HG03439 (cell line): ENCODE data around the gene BBS7.

ENCODE experiments used
- ATAC-seq: cut with Tn5 transposase; IDR thresholded peaks from one replicate; pipeline ENCODE4 v1.9.1; 2021; ENCODE audit warnings: mild to moderate bottlenecking, moderate library complexity; ENCODE audit not compliant: unreplicated experiment

BBS7 gene

DNA sequence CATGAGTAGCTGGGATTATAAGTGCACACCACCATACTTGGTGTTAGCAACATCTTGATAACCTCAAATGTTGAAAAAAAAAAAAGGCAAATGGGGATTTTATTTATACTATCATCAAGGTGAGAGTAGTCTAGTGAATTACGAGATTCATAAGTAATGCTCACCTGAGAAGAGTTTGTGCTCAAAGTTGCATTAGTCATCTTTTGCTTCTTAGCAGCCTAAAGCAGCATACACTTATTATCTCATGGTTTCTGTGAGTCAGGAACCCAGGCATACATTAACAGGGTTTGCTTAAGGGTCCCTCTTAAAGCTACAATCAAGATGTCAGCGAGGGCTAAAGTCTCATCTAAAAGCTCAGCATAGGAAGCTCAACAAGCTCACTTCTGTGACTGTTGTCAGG, 77.3 kb downstream of the BBS7 start:
- ATAC-seq, result no peak

- no peak for ATAC-seq
Observed at GRCh38 chr4:121791481-121791880, 78.8 kb downstream of the BBS7 start.

GRCh38 chr4:121790976-121791375, 79.3 kb downstream of the BBS7 start:
- no peak for ATAC-seq

DNA sequence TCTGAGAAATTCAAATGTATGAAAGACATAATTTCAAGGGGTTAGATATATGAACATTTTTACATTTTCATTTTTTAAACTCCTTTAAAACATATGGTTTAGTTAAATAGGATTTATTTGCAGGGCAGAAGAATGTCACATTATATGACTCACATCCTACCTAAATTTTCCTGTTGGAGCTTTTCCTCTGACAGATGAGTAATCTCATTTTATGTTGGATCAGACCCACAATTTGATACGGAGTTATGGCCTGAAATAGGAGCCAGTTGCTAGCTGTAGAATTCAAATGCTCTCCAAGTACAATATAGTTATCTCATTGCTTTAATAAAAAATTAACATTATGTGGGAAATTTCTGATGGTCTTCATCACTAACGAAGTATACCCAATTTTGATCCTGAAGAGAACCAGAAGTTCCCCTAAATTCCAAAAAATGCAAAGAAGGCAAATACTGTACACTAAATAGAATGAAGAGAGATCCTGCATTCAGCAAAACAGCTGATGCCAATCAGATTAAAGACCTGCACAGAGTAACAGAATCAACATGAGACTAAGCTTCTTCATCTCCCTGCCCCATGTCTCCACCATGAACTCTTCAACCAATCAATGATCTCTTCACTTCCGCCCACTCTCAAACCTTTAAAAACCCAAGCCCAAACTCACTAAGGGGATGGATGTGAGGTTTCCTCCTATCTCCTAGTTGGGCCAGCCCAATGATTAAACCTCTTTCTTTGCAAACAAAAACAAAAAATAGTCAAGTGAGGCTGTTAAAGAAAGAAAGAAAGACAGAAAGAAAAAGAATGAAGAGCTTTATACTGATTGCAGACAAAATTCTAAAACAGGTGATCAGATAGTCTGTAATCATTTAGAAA, 80.1 kb downstream of the BBS7 start:
- no peak for ATAC-seq

DNA sequence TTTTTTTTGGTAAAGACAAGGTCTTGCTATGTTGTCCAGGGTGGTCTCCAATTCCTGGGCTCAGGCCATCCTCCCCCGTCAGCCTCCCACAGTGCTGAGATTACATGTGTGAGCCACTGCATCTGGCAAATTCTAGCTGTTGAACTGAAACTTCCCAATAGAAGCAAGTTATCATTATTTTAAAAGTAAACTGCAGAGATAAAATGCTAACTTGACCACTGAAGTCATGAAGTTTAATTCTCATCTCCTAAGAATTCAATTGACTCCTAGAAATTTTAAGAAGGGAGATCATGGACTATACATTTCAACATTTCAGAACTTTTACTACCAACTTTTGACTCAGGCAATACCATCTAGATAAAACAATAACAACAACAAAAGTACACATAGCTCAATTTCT, 80.8 kb downstream of the BBS7 start:
- no peak for ATAC-seq

DNA sequence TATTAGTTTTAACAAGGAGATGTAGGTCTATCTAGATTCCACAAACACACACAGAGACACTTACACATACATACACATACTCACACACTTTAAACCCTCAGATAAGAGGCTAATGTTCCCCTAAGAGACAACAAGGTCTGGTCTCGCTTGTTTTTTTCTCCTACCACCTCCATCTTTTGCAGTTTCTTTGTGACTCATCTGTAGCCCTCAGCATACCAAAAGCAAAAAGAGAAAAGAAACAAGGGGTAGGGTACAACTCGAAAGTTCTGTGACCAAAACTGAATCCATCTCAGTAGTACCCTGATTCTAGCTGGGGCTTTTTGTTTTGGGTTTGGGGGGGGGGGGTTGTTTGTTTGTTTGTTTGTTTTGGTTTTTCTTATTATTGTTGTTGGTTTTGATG, 81.4 kb downstream of the BBS7 start:
- ATAC-seq, result peak; percentile 93

DNA sequence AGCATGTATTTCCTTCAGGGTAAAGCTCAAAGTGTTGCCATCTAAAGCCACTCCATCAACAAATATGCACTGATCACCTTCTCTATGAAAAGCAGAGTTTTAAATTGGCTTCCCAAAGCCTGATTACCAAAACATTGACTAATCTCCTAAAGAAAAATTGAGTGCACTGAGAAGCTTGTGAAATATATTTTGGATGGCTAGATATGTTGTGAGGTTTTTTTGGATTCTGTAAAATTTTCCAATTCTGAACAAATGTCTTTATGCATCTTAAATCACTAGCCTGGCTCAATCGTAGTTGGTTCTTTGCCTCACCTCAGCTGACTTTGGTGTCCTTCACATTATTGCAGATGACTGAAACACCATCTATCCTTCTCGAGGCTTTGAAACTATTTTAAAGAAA, 84.1 kb downstream of the BBS7 start:
- no peak for ATAC-seq

- ATAC-seq, result no peak
Observed at GRCh38 chr4:121785479-121785878, 84.8 kb downstream of the BBS7 start.

DNA sequence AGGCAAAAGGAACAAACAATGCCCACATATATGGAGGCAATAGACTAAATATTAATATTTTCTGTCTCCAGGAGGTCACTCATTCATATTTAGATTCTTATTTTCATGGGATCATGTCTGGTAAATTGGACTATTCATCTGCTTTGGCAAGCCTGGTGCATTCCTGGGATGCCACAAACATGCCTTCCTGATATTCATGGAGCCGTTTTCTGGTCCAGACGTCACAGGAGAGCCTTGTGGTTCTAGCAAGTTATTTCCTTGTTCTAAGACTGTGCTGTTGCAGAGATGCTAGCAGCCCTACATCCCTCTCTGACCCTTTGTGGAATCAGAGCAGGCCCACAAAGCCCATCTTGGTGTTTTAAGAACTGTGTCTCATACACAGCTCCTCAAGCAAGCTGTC, 85.3 kb downstream of the BBS7 start:
- no peak for ATAC-seq

DNA sequence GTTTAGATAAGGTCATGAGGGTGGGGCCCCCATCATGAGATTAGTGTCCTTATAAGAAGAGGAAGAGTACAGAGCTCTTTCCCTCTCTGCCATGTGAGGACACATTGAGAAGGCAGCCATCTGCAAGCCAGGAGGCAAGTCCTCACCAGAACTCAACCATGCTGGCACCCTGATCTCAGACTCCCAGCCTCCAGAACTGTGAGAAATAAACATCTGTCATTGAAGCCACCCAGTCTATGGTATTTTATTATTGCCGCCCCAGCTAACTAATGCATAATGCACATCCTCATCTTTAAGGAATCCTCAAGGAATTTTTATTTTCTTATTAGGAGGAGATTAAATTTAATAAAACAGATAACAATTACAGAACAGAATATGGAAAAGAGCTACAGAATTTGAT, 85.9 kb downstream of the BBS7 start:
- no peak for ATAC-seq

DNA sequence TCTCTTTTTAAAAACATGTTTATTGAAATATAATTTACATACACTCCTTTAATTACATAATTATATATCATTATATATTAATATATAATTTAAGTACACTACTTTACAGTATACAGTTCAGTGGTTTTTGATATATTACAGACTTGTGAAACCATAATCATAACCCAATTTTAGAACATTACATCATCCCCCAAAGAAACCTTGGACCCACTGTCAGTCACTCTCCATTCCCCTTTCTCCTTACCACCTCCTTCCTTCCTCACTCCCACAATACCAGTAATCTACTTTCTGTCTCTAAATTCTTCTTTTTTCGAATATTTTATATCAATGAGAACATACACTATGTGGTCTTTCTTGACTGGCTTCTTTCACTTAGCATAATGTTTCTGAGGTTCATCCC, 87.1 kb downstream of the BBS7 start:
- no peak for ATAC-seq

DNA sequence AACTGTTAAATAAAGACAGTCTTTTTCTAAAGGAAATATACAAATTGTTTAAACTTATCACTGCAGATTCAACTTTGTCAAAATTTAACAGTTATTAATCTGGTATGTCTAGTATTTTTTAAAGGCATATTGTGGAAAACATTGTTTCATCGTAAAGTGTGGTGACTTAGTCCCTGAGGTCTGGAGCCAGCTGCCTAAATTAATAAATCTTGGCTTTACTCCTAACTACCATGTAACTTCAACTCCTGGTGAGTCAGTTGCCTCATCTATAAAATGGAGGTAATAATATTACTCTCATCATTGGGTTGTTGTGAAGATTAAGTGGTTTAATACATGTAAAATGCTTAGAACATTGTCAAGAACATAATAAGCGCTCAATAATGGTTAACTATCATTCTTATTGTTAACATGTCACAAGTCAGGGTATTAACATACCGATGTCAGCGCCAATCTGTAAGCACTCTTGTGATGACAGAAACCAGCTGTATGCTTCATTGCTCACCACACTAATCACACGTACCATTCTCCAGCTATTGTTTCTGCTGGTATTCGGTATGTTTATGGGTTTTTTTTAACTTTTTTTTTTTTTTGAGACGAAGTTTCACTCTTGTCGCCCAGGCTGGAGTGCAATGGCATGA, 91.2 kb downstream of the BBS7 start:
- ATAC-seq, result no peak

- ATAC-seq, result peak; percentile 48
Observed at GRCh38 chr4:121777625-121778024, 92.6 kb downstream of the BBS7 start.

- ATAC-seq, result no peak
Observed at GRCh38 chr4:121776610-121777401, 93.5 kb downstream of the BBS7 start.
